WTC11 (cell line): Measurements from ENCODE around the gene LRRC27. TPM values are rescaled to one million over a fixed set of nuclear protein-coding genes. Genes with fewer than 3 reads are reported as not detected.

ENCODE experiments used
- ATAC-seq: fragments of 200-7000 bp; cut with Tn5 transposase; 2 replicates; pipeline ENCODE4 v1.10.0; 2021; ENCODE audit warnings: mild to moderate bottlenecking, moderate library complexity
- CTCF ChIA-PET: fragments of 300-600 bp; sonication (Branson Sonifier 250); formaldehyde crosslinking; loops from one replicate; lab custom pipeline; 2021; ENCODE audit warnings: antibody characterized with exemption; lab: Charles Lee
- POLR2A ChIA-PET: fragments of 350-600 bp; sonication (Branson Sonifier 250); formaldehyde crosslinking; loops from one replicate; lab custom pipeline; 2021; ENCODE audit warnings: antibody characterized with exemption; lab: Charles Lee
- DNase-seq: peaks from one replicate; pipeline ENCODE4 v3.0.0; 2021; ENCODE audit warnings: low spot score
- H3K27ac Mint-ChIP-seq: 2 replicates; pipeline ENCODE4 v1.8.0; 2021; ENCODE audit warnings: mixed read lengths
- H3K27me3 Mint-ChIP-seq: 2 replicates; pipeline ENCODE4 v1.8.0; 2021; ENCODE audit warnings: low read depth, mild to moderate bottlenecking, moderate library complexity, mixed read lengths
- H3K36me3 Mint-ChIP-seq: 2 replicates; pipeline ENCODE4 v1.8.0; 2021; ENCODE audit warnings: mixed read lengths
- H3K4me1 Mint-ChIP-seq: 2 replicates; pipeline ENCODE4 v1.8.0; 2022; ENCODE audit warnings: mixed read lengths
- H3K4me3 Mint-ChIP-seq: 2 replicates; pipeline ENCODE4 v1.8.0; 2021; ENCODE audit warnings: mild to moderate bottlenecking, moderate library complexity, mixed read lengths
- H3K9me3 Mint-ChIP-seq: 2 replicates; pipeline ENCODE4 v1.8.0; 2021; ENCODE audit warnings: mixed read lengths
- ATF6 ChIP-seq: sonication (generic); formaldehyde crosslinking; IDR thresholded peaks from 2 replicates; pipeline ENCODE4 v1.8.1; 2023; ENCODE audit warnings: mild to moderate bottlenecking, missing genetic modification reagents
- ELF4 ChIP-seq: sonication (generic); formaldehyde crosslinking; IDR thresholded peaks from 2 replicates; pipeline ENCODE4 v1.8.1; 2022; ENCODE audit warnings: low read depth, mild to moderate bottlenecking, moderate library complexity, missing genetic modification reagents
- FOXK1 ChIP-seq: sonication (generic); formaldehyde crosslinking; IDR thresholded peaks from 2 replicates; pipeline ENCODE4 v1.8.0; 2022; ENCODE audit warnings: mild to moderate bottlenecking, moderate library complexity, missing genetic modification reagents
- OVOL2 ChIP-seq: fragments of 250-450 bp; sonication (Bioruptor Pico); IDR thresholded peaks from 2 replicates; pipeline ENCODE4 v1.9.0; 2021; ENCODE audit warnings: mild to moderate bottlenecking, borderline replicate concordance
- PREB ChIP-seq: sonication (generic); formaldehyde crosslinking; IDR thresholded peaks from 2 replicates; pipeline ENCODE4 v1.8.1; 2022; ENCODE audit warnings: mild to moderate bottlenecking, missing genetic modification reagents, moderate library complexity, borderline replicate concordance
- PRRX2 ChIP-seq: fragments of 250-450 bp; sonication (Bioruptor Pico); IDR thresholded peaks from 2 replicates; pipeline ENCODE4 v1.8.0; 2021; ENCODE audit warnings: mild to moderate bottlenecking
- RORB ChIP-seq: fragments of 250-450 bp; sonication (Bioruptor Pico); IDR thresholded peaks from 2 replicates; pipeline ENCODE4 v1.9.0; 2021; ENCODE audit warnings: mild to moderate bottlenecking
- SMAD3 ChIP-seq: sonication (generic); formaldehyde crosslinking; IDR thresholded peaks from 2 replicates; pipeline ENCODE4 v1.8.0; 2022; ENCODE audit warnings: missing genetic modification reagents, mild to moderate bottlenecking, borderline replicate concordance
- TP53 ChIP-seq: sonication (generic); formaldehyde crosslinking; IDR thresholded peaks from 2 replicates; pipeline ENCODE4 v1.8.1; 2023; ENCODE audit warnings: mild to moderate bottlenecking, missing genetic modification reagents
- ZNF396 ChIP-seq: fragments of 250-450 bp; sonication (Bioruptor Pico); IDR thresholded peaks from 2 replicates; pipeline ENCODE4 v1.8.0; 2021; ENCODE audit warnings: mild to moderate bottlenecking, moderate library complexity, borderline replicate concordance
- ZNF416 ChIP-seq: fragments of 250-450 bp; sonication (Bioruptor Pico); IDR thresholded peaks from 2 replicates; pipeline ENCODE4 v1.9.0; 2021; ENCODE audit warnings: mild to moderate bottlenecking, inconsistent platforms
- ZNF423 ChIP-seq: fragments of 250-450 bp; sonication (Bioruptor Pico); IDR thresholded peaks from 2 replicates; pipeline ENCODE4 v2.1.2; 2022; ENCODE audit warnings: mild to moderate bottlenecking, moderate library complexity
- ZNF671 ChIP-seq: fragments of 250-450 bp; sonication (Bioruptor Pico); IDR thresholded peaks from 2 replicates; pipeline ENCODE4 v1.8.0; 2021; ENCODE audit warnings: mild to moderate bottlenecking
- total RNA-seq: library from RNA; stranded (reverse); gene quantifications from 3 replicates; pipeline ENCODE4 v1.2.3, GENCODE V29; 2021
- TF ChIP-seq, protein P1 (sequence below): sonication (generic); formaldehyde crosslinking; IDR thresholded peaks from 2 replicates; pipeline ENCODE4 v1.8.0; 2022; ENCODE audit warnings: mild to moderate bottlenecking, missing genetic modification reagents
- TF ChIP-seq, protein P2 (sequence below): sonication (generic); formaldehyde crosslinking; conservative IDR thresholded peaks from 2 replicates; pipeline ENCODE4 v1.8.1; 2022; ENCODE audit warnings: mild to moderate bottlenecking, missing genetic modification reagents
- TF ChIP-seq, protein P3 (sequence below): fragments of 250-450 bp; sonication (Bioruptor Pico); IDR thresholded peaks from 2 replicates; pipeline ENCODE4 v1.9.0; 2021; ENCODE audit warnings: mild to moderate bottlenecking
- TF ChIP-seq, protein P4 (sequence below): sonication (generic); formaldehyde crosslinking; IDR thresholded peaks from 2 replicates; pipeline ENCODE4 v1.8.1; 2022; ENCODE audit warnings: missing genetic modification reagents, borderline replicate concordance

Gene LRRC27
- total RNA-seq, 1 experiment from 2014 or later, result 4.4 TPM

DNA sequence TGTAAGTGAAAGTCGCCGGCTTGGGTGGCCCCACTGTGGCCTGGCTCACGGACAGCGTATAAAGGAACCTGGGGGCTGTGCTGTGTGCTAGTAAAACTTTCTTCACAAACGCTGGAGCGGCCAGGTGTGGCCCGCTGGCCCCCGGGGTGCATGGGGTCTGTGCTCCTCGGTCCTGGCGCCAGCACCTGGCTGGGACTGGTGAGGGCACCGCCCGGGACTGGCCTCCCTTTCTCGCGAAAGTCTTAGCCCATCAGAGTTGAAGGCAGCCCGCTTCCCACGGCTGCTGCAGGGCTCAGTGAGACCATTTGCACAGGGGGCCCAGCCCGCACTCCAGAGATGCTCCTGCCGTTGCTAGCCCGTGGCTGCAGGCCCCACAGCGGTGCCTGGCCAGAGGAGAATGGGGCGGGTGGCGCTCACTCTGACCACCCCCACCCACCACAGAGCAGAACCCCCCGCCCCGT is 70.8 kb downstream of the LRRC27 start:
- POLR2A ChIA-PET, result no interaction called here

DNA sequence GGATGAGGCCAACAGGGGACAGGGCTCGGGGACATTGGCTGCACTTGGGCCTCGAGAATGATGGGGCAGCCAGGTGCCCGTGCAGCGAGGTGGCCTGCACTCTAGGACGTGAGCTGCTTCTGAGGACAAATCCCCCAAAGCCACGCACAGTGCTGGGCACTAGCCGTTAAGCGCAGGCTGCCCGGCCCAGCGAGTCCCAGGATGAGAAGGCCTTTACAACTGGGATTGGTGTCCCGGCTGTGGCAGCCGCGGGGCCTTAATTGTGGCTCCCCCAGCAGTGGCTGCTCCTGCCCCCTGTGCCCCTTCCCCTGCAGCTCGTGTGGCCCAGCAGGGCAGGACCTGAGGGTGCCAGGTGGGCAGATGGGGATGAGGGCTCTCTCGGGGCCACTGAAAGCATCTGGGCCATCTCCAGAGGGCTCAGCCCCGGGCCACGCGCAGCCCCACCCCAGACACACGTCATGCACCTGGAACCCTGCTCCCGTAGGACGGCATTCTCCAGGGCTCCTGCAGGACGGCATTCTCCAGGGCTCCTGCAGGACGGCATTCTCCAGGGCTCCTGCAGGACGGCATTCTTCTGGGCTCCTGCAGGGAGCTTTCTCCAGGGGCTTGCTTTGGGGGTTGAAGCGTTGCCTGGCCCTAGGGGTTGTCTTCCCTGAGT is 71.6 kb downstream of the LRRC27 start:
- peaks cover 6% of the 10 kb centered on the region; the same call in 1 of the 2 replicates for H3K36me3 Mint-ChIP-seq
- no peaks in the 10 kb centered on the region for H3K27me3 Mint-ChIP-seq
- DNase-seq (no peak), ATAC-seq (no peak)
- peak overlapping the region; percentile 96 for H3K27ac Mint-ChIP-seq
- ChIA-PET CTCF (interaction anchor here (0.6 to 4.2 kb wide), 4 partner anchors 16 to 157 kb away, joined by 3 to 63 read pairs (median 4); no protein-coding TSS in a partner anchor), POLR2A (no interaction called here)
- peaks cover 34% of the 10 kb centered on the region for H3K4me1 Mint-ChIP-seq
- H3K4me3 Mint-ChIP-seq, result no peak overlapping the region
- H3K9me3 Mint-ChIP-seq, result no peaks in the 10 kb centered on the region
- TF ChIP-seq ZNF671 (no peak), FOXK1 (CRISPR knock-in tag) (no peak), PREB (CRISPR knock-in tag) (no peak), ELF4 (CRISPR knock-in tag) (no peak), ZNF416 (no peak), ZNF396 (CRISPR knock-in tag) (no peak), OVOL2 (CRISPR knock-in tag) (no peak), SMAD3 (CRISPR knock-in tag) (no peak), TP53 (no peak)
- TF ChIP-seq, protein P1, sequence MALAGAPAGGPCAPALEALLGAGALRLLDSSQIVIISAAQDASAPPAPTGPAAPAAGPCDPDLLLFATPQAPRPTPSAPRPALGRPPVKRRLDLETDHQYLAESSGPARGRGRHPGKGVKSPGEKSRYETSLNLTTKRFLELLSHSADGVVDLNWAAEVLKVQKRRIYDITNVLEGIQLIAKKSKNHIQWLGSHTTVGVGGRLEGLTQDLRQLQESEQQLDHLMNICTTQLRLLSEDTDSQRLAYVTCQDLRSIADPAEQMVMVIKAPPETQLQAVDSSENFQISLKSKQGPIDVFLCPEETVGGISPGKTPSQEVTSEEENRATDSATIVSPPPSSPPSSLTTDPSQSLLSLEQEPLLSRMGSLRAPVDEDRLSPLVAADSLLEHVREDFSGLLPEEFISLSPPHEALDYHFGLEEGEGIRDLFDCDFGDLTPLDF (CRISPR knock-in tag), result no peak

More for the DNA sequence above, 70.8 kb downstream of the LRRC27 start:
- H3K9me3 Mint-ChIP-seq, result no peaks in the 10 kb centered on the region
- H3K4me3 Mint-ChIP-seq, result no peak overlapping the region
- peaks cover 4% of the 10 kb centered on the region; the same call in 1 of the 2 replicates for H3K27me3 Mint-ChIP-seq
- peaks cover 6% of the 10 kb centered on the region; the same call in 1 of the 2 replicates for H3K36me3 Mint-ChIP-seq
- TF ChIP-seq ATF6 (CRISPR knock-in tag), result no peak
- TF ChIP-seq, protein P2, sequence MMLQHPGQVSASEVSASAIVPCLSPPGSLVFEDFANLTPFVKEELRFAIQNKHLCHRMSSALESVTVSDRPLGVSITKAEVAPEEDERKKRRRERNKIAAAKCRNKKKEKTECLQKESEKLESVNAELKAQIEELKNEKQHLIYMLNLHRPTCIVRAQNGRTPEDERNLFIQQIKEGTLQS (CRISPR knock-in tag), result no peak
- TF ChIP-seq PRRX2, result no peak
- no peak for TF ChIP-seq RORB (CRISPR knock-in tag)
- TF ChIP-seq ZNF396 (CRISPR knock-in tag), result no peak
- TF ChIP-seq, protein P1 (CRISPR knock-in tag), result no peak
- no peak for TF ChIP-seq ZNF423 (CRISPR knock-in tag)
- TF ChIP-seq, protein P3, sequence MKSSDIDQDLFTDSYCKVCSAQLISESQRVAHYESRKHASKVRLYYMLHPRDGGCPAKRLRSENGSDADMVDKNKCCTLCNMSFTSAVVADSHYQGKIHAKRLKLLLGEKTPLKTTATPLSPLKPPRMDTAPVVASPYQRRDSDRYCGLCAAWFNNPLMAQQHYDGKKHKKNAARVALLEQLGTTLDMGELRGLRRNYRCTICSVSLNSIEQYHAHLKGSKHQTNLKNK (CRISPR knock-in tag), result no peak
- TF ChIP-seq, protein P4, sequence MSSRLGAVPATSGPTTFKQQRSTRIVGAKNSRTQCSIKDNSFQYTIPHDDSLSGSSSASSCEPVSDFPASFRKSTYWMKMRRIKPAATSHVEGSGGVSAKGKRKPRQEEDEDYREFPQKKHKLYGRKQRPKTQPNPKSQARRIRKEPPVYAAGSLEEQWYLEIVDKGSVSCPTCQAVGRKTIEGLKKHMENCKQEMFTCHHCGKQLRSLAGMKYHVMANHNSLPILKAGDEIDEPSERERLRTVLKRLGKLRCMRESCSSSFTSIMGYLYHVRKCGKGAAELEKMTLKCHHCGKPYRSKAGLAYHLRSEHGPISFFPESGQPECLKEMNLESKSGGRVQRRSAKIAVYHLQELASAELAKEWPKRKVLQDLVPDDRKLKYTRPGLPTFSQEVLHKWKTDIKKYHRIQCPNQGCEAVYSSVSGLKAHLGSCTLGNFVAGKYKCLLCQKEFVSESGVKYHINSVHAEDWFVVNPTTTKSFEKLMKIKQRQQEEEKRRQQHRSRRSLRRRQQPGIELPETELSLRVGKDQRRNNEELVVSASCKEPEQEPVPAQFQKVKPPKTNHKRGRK (CRISPR knock-in tag), result no peak
- peaks cover 32% of the 10 kb centered on the region for H3K4me1 Mint-ChIP-seq
- DNase-seq (no peak), ATAC-seq (no peak)
- CTCF ChIA-PET, result interaction anchor here (0.7 kb wide), 1 partner anchor 158 kb away, joined by 4 read pairs; no protein-coding TSS in a partner anchor
- H3K27ac Mint-ChIP-seq, result no peak overlapping the region
